Measurements from ENCODE around the gene SLC25A21. TPM values are rescaled to one million over a fixed set of nuclear protein-coding genes. Genes with fewer than 3 reads are reported as not detected.

Gene SLC25A21
- total RNA-seq, 8 experiments from 2014 or later: 0.52 to 2.9 (median 1.4) TPM

DNA sequence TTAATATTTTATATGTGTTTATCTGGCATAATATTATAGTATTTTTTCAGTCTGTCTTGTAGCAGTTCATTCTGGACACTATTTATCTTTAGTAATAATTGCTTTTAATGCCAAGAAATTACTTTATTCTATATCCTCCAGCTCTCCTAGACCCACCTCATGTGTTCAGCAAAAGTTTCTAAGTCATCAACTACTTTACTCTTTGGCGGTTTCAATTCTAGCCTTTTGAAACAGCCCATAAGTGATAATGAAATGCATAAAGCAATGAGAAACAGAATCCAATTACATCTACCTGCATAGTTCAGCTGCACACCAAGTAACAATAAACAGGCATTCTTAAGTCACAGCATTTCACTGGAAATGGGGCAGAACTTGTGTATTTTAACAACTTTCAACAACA lies 225.5 kb downstream of the SLC25A21 start:
- Histone ChIP-seq H3K27ac (no peak overlapping the region), H3K4me1 (replicated peaks in 1 of 2) (no peaks in the 10 kb centered on the region), H3K4me3 (no peak overlapping the region)
- no peak for ATAC-seq (replicated peaks in 6 of 8)
- in situ Hi-C loops (cut with MboI; ENCODE audit: low pct_unique_long_range_greater_than_20kb in 2 of 9, low sequenced_read_pairs in 9 of 9, unreplicated experiment in 9 of 9): loop anchor here in 3 of 9 experiments (25.0 kb wide), 3 partner anchors 190 to 310 kb away; partner anchors contain the start of gene PAX9 (in 1 of the 3)
- 80 to 100% (median 100%) methylated on average over 1 of the region's 1 CpG; no CpG with 5 or more reads in 1 of the 10 experiments for WGBS, 10 experiments

DNA sequence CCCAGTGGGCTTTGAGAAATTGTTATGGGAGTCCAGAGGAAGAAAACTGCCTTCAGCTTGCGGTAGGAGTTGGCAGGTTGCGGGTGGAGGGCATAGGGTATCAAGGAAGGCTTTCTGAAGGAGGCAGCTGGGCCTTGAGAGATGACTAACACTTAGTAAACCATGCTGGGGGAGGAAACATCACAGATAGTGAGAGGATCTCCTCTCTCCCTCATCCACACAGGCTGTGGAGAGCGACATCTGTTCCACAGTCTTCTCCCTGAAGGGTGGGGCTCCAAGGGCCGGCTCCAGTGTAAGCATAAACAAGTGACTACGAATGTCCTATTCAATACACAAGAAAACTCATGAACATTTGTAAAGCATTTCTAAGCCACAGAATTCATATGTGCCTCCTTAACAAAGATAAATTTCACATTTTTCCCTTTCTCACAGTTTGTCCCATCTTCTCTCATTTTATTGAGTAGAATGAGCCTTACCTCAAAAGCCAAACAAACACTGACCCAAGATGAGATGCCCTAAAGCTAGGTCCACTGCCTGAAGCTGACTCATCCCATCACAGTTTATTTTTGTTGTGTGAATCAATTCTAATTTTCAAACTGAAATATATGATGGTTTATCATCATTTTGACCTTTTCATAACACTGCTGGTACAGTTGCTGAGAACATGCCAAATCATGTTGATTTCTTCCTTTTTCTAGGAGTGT lies 227.9 kb downstream of the SLC25A21 start:
- no peaks in the 10 kb centered on the region for H3K4me1 ChIP-seq (replicated peaks in 1 of 2)
- no peak overlapping the region for H3K4me3 ChIP-seq
- ATAC-seq (replicated peaks in 6 of 8): peak in 3 of 8 experiments; percentile 89 to 99 (median 95)
- in situ Hi-C loops (cut with MboI; ENCODE audit: low pct_unique_long_range_greater_than_20kb in 2 of 9, low sequenced_read_pairs in 9 of 9, unreplicated experiment in 9 of 9): loop anchor here in 3 of 9 experiments (25.0 kb wide), 3 partner anchors 193 to 307 kb away; partner anchors contain the start of gene PAX9 (in 1 of the 3)
- WGBS, 10 experiments: 0 to 100% (median 85%) methylated on average over 1 to 5 of the region's 5 CpGs; no CpG with 5 or more reads in 3 of the 10 experiments
- no peak overlapping the region for H3K27ac ChIP-seq

DNA sequence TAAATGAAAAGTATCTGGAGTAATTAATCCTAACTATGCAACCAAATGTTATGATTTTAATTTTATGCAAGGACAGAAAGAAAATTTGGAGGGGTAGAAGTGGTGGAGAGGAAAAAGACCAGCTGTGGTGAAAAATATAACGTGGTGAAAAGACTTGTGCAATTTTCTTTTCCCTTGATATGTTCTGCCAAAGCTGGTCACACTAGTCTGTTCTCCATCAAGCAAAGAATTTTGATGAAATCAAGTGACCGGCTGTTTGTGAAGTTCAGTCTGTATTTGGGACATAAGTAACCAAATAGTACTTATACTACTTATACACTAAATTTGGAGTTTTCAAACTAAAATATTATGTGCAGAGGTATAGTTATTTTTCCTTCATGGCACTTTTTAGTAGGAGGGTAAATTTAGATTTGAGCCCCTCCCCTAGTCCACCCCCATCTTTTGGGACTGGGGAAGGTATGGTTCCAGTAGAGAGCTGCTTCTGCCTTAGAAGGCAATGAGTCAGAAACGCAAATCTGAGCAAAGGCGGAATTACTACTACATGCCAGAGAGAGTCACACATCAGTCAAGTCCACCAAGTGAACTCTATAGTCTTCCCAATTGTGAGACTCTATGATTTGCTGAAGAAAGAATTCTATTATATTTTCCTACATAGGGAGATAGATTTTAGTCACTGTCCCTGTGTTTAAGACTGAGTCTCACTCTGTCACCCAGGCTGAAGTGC lies 229.7 kb downstream of the SLC25A21 start:
- in situ Hi-C loops (cut with MboI; ENCODE audit: low pct_unique_long_range_greater_than_20kb in 2 of 9, low sequenced_read_pairs in 9 of 9, unreplicated experiment in 9 of 9): loop anchor here in 3 of 9 experiments (25.0 kb wide), 3 partner anchors 195 to 305 kb away; partner anchors contain the start of gene PAX9 (in 1 of the 3)

DNA sequence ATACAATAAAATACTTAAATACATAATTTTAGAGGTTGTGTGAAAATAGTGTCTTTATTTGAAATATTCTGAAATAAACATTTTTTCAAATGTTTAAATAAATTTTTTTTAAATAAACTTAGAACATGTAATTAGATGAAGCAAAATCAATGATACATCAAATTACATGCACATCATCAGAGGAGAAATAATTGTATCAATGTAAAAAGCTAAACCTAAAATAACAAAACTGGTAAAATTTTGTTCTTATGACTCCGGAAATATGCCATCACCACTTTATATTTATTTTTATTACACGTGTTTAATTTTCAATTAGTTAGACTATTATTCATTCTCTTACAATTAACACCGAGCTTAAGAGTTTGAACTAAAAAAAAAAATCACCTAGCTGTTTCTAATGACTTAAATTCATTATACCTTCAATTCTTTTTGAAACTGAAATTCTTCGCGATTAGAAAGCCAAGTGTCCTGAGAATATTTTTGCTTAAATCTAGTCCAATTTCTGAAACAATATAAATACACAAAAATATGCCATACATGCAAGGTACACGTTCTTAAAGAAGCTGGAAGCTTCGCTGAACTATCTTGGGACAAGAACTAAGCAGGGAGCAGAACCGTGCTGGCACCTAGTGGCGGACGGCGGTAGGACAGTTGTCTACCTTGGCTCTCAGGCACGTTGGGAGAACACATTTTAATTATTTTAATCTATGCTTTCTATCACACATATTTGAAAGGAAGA lies 230.5 kb downstream of the SLC25A21 start:
- Histone ChIP-seq H3K4me1 (replicated peaks in 1 of 2) (no peaks in the 10 kb centered on the region), H3K4me3 (no peak overlapping the region), H3K27ac (no peak overlapping the region)
- 6 to 20% (median 11%) methylated on average over 4 to 12 of the region's 12 CpGs for WGBS, 10 experiments
- in situ Hi-C loops (cut with MboI; ENCODE audit: low pct_unique_long_range_greater_than_20kb in 2 of 9, low sequenced_read_pairs in 9 of 9, unreplicated experiment in 9 of 9): loop anchor here in 3 of 9 experiments (25.0 kb wide), 3 partner anchors 195 to 305 kb away; partner anchors contain the start of gene PAX9 (in 1 of the 3)
- ATAC-seq (replicated peaks in 6 of 8): peak in 7 of 8 experiments; percentile 11 to 84 (median 50)

More for the DNA sequence above, 229.7 kb downstream of the SLC25A21 start:
- Histone ChIP-seq H3K4me1 (replicated peaks in 1 of 2) (no peaks in the 10 kb centered on the region), H3K27ac (no peak overlapping the region), H3K4me3 (no peak overlapping the region)
- ATAC-seq (replicated peaks in 6 of 8): peak in 2 of 8 experiments; percentile 11 to 46
- 3 to 100% (median 85%) methylated on average over 1 to 4 of the region's 4 CpGs; no CpG with 5 or more reads in 1 of the 10 experiments for WGBS, 10 experiments

DNA sequence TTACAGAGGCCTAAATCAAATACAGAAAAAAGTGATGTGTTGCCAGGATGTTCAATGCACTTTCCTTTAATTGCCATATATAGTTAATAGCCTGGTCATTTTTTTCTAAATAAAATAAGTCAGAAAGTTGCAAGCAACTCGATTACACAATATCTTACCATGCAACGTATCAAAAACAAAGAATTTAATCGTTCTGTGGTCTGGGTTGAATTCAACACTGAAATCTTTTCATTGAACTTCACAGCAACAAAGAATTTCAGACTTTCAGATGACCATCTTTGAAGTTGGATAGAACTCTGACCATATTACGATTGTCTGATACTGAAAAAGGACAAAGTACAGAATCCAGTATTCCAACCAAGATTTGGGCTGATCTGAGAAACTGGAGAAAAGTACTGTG lies 231.9 kb downstream of the SLC25A21 start:
- no peaks in the 10 kb centered on the region for H3K4me1 ChIP-seq (replicated peaks in 1 of 2)
- H3K27ac ChIP-seq: no peak overlapping the region
- ATAC-seq (replicated peaks in 6 of 8): no peak
- WGBS, 10 experiments: 18 to 100% (median 72%) methylated on average over 1 to 4 of the region's 4 CpGs; no CpG with 5 or more reads in 1 of the 10 experiments
- in situ Hi-C loops (cut with MboI; ENCODE audit: low pct_unique_long_range_greater_than_20kb in 2 of 9, low sequenced_read_pairs in 9 of 9, unreplicated experiment in 9 of 9): loop anchor here in 3 of 9 experiments (25.0 kb wide), 3 partner anchors 197 to 303 kb away; partner anchors contain the start of gene PAX9 (in 1 of the 3)
- H3K4me3 ChIP-seq: no peak overlapping the region

DNA sequence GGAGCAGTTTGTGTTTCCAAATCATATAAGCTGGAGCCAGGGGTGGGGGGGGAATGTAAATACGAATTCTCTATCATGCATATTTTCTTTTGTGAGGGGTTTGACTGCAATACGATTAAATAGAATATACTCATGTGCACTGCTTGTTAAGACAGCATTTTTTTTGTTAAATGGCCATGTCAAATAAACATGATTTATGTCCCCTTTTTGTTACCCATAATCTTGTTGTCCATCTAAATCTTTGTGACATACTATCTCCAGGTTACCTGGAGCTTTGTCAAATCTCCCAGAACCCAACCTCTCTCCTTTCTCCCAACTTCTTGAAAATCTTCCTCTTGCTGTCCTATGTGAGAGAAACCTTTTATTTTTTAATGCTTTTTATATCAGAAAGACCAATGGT lies 233.1 kb downstream of the SLC25A21 start:
- in situ Hi-C loops (cut with MboI; ENCODE audit: low pct_unique_long_range_greater_than_20kb in 2 of 9, low sequenced_read_pairs in 9 of 9, unreplicated experiment in 9 of 9): loop anchor here in 5 of 9 experiments (10.0 to 25.0 kb wide), 5 partner anchors 198 to 302 kb away; partner anchors contain the start of gene PAX9 (in 1 of the 5)
- Histone ChIP-seq H3K27ac (no peak overlapping the region), H3K4me1 (replicated peaks in 1 of 2) (no peaks in the 10 kb centered on the region), H3K4me3 (no peak overlapping the region)
- 43 to 100% (median 67%) methylated on average over 1 to 2 of the region's 2 CpGs for WGBS, 10 experiments
- ATAC-seq (replicated peaks in 6 of 8): no peak

DNA sequence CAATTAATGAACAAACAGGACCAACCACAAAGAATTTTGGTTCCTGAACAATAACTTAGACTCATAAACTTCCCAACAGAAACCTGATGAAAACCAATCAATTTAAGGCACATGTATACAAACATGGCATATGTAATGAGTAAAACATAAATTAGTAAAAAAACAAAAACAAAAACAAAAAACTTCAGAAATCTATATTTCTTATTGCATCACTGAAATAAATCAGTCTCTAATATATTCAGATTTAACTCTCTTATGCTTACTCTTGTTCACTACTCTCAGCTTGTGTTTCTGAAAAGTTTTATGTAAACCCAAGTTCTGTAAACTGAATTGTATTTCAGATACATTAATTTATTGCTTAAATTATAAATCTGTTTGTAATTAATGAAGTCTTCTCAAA lies 233.7 kb downstream of the SLC25A21 start:
- H3K4me1 ChIP-seq (replicated peaks in 1 of 2): no peaks in the 10 kb centered on the region
- no peak for ATAC-seq (replicated peaks in 6 of 8)
- in situ Hi-C loops (cut with MboI; ENCODE audit: low pct_unique_long_range_greater_than_20kb in 2 of 9, low sequenced_read_pairs in 9 of 9, unreplicated experiment in 9 of 9): loop anchor here in 5 of 9 experiments (10.0 to 25.0 kb wide), 5 partner anchors 199 to 301 kb away; partner anchors contain the start of gene PAX9 (in 1 of the 5)
- no peak overlapping the region for H3K4me3 ChIP-seq
- H3K27ac ChIP-seq: no peak overlapping the region

DNA sequence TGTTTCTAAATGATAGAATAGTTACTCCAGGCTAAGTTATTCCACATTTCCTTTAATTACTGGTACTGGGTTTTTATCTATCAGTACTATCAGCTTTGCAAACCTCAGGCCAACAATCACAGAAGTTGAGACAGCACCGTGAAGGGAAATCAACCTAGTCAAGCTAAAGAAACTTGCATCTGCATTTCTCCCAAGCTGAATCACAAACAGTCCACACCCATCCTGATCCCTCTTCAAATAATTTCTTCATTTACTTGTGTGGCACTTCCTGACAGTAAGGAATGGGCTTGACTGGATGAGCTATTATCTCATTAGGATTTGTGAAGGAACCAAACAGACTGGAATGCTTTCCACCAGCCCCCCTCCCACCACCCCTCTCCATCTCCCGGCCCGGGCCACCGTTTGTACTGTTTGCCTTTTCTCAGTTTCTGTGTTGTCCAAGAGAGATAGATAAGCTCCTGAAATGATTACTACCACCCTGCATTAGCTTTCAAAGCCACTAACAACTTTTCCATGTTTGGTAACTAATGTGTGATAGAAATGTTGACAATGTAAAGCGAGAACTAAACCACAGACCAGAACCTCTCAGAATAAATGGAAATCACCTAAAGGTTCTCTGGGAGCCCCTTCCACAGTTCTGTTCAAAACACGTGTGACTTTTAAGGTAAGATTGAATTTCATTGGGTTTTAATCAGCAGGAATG lies 236.3 kb downstream of the SLC25A21 start:
- peak in 3 of 8 experiments; percentile 63 to 96 (median 95) for ATAC-seq (replicated peaks in 6 of 8)
- Histone ChIP-seq H3K4me3 (no peak overlapping the region), H3K27ac (no peak overlapping the region), H3K4me1 (replicated peaks in 1 of 2) (no peaks in the 10 kb centered on the region)
- in situ Hi-C loops (cut with MboI; ENCODE audit: low pct_unique_long_range_greater_than_20kb in 2 of 9, low sequenced_read_pairs in 9 of 9, unreplicated experiment in 9 of 9): loop anchor here in 5 of 9 experiments (10.0 to 25.0 kb wide), 5 partner anchors 201 to 299 kb away; partner anchors contain the start of gene PAX9 (in 1 of the 5)
- WGBS, 10 experiments: 51 to 80% (median 78%) methylated on average over 1 to 6 of the region's 6 CpGs; no CpG with 5 or more reads in 3 of the 10 experiments

DNA sequence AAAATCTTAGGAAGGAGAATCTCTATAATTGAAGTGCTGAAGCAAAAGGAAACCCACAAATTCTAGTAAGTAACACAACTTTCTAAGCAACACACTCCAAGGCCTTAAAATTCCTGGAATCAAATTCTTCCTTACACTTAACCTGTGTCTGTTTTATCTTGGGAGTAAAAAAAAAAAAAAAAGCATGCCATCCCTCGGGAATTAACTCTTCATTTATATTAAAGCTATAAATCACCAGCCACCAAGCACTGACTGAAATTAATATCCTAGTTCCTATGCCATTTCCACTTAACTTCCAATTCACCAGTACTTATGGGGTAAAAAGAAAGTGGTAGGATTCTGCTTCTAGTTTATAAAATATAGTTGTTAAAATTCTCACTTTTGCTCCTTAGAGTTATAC lies 238.1 kb downstream of the SLC25A21 start:
- WGBS, 10 experiments: 17 to 89% (median 57%) methylated on average over 1 of the region's 1 CpG; no CpG with 5 or more reads in 3 of the 10 experiments
- Histone ChIP-seq H3K4me3 (no peak overlapping the region), H3K27ac (no peak overlapping the region), H3K4me1 (replicated peaks in 1 of 2) (no peaks in the 10 kb centered on the region)
- no peak for ATAC-seq (replicated peaks in 6 of 8)
- in situ Hi-C loops (cut with MboI; ENCODE audit: low pct_unique_long_range_greater_than_20kb in 2 of 9, low sequenced_read_pairs in 9 of 9, unreplicated experiment in 9 of 9): loop anchor here in 5 of 9 experiments (10.0 to 25.0 kb wide), 5 partner anchors 203 to 297 kb away; partner anchors contain the start of gene PAX9 (in 1 of the 5)

DNA sequence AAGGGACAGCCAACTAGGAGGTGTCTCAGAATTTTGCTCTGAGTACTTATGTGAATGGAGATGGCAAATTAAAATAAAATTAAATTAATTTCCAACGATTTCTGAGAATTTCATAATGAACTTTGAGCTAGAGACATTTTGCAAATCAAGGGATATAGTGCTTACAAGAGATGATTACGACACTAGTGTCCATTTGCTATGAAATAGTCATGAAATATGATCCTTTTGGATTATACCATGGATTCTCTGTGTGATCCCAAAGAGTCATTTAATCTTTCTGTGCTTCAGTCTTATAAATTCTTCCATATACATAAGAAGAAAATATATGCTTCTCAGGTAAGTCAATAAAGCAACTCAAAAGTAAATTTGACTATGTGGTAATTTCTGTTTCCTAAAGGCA lies 240.6 kb downstream of the SLC25A21 start:
- in situ Hi-C loops (cut with MboI; ENCODE audit: low pct_unique_long_range_greater_than_20kb in 2 of 9, low sequenced_read_pairs in 9 of 9, unreplicated experiment in 9 of 9): loop anchor here in 5 of 9 experiments (10.0 to 25.0 kb wide), 5 partner anchors 206 to 294 kb away; partner anchors contain the start of gene PAX9 (in 1 of the 5)
- no peak overlapping the region for H3K4me3 ChIP-seq

DNA sequence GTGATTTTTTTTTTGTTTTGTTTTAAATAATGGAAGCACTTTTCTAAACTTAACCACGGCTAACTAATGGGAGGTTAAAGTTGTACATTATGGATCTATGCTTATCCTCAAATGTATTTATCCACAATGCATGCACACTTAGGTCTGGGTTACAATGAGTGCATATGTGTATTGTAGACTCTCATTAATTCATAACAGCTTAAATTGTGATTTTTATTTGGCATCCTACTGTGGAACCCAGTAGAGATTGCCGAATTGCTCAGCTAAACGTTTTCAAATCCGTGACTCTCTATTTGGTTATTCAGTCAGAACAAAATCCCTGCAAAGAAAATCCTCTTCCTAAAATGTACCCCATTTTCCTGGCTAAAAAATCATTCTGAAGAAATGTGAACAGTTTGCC lies 244.0 kb downstream of the SLC25A21 start:
- H3K4me1 ChIP-seq (replicated peaks in 1 of 2): no peaks in the 10 kb centered on the region
- ATAC-seq (replicated peaks in 6 of 8): no peak
- no peak overlapping the region for H3K4me3 ChIP-seq
- H3K27ac ChIP-seq: no peak overlapping the region
- in situ Hi-C loops (cut with MboI; ENCODE audit: low pct_unique_long_range_greater_than_20kb in 2 of 9, low sequenced_read_pairs in 9 of 9, unreplicated experiment in 9 of 9): loop anchor here in 3 of 9 experiments (25.0 kb wide), 3 partner anchors 209 to 291 kb away; partner anchors contain the start of gene PAX9 (in 1 of the 3)
- 41 to 83% (median 76%) methylated on average over 1 to 4 of the region's 4 CpGs for WGBS, 10 experiments

More for the DNA sequence above, 240.6 kb downstream of the SLC25A21 start:
- WGBS, 10 experiments: 0 to 90% (median 46%) methylated on average over 1 to 2 of the region's 2 CpGs
- ATAC-seq (replicated peaks in 6 of 8): no peak
- Histone ChIP-seq H3K27ac (no peak overlapping the region), H3K4me1 (replicated peaks in 1 of 2) (no peaks in the 10 kb centered on the region)

Data from motor neuron (in vitro differentiated cells).